ENCODE data around the gene KIAA0930.
"Not testable (repeated sequence)": the region's sequence is repeated elsewhere in the genome, so short reads cannot be mapped to it uniquely, and the experiment has no call there.

The KIAA0930 gene

GRCh38 chr22:45262931-45263462 lies 22.3 kb upstream of the KIAA0930 start:
- peaks cover 0 to 28% (median 17%) of the 10 kb centered on the region in 4 experiments for H3K4me1 ChIP-seq (ENCODE audit: control extremely low read depth in 1 of 4, control insufficient read depth in 4 of 4, insufficient read depth in 4 of 4, low read length in 3 of 4)
- POLR2A ChIA-PET, result interaction anchor here (0.7 kb wide), 1 partner anchor 287 kb away, joined by 4 read pairs; no protein-coding TSS in a partner anchor
- no peaks in the 10 kb centered on the region for H3K36me3 ChIP-seq (ENCODE audit: control insufficient read depth in 4 of 4, insufficient read depth in 4 of 4, low read length in 3 of 4)
- WGBS (ENCODE audit: insufficient coverage), result 70% methylated on average over 13 of the region's 14 CpGs
- no peaks in the 10 kb centered on the region for H3K27me3 ChIP-seq (replicated peaks in 2 of 5; ENCODE audit: control insufficient read depth in 4 of 5, insufficient read depth in 5 of 5, low read length in 4 of 5)
- CTCF ChIA-PET, result interaction anchor here (1.0 kb wide), 2 partner anchors 12 to 51 kb away, joined by 3 read pairs; no protein-coding TSS in a partner anchor
- no peaks in the 10 kb centered on the region for H3K9me3 ChIP-seq (ENCODE audit: control extremely low read depth in 1 of 5, control insufficient read depth in 4 of 5, insufficient read depth in 2 of 5, low read depth in 1 of 5, low read length in 4 of 5)
- H3K4me3 ChIP-seq (ENCODE audit: control insufficient read depth in 1 of 7, extremely low read depth in 1 of 7, insufficient read depth in 4 of 7, low read depth in 2 of 7, low read length in 6 of 7), result no peak overlapping the region
- DNase-seq, result no peak
- H3K27ac ChIP-seq (ENCODE audit: insufficient read depth in 1 of 2, low read depth in 1 of 2, low read length in 2 of 2, poor library complexity in 1 of 2, severe bottlenecking in 2 of 2), result no peak overlapping the region

- peaks cover 0 to 28% (median 14%) of the 10 kb centered on the region in 4 experiments for H3K4me1 ChIP-seq (ENCODE audit: control extremely low read depth in 1 of 4, control insufficient read depth in 4 of 4, insufficient read depth in 4 of 4, low read length in 3 of 4)
- CTCF ChIA-PET, result interaction anchor here (1.5 kb wide), 1 partner anchor 11 kb away, joined by 3 read pairs; no protein-coding TSS in a partner anchor
Observed at GRCh38 chr22:45262195-45262930, 21.7 kb upstream of the KIAA0930 start.

GRCh38 chr22:45261407-45262088 lies 20.9 kb upstream of the KIAA0930 start:
- Histone ChIP-seq H3K27ac (ENCODE audit: insufficient read depth in 1 of 2, low read depth in 1 of 2, low read length in 2 of 2, poor library complexity in 1 of 2, severe bottlenecking in 2 of 2) (no peak overlapping the region), H3K36me3 (ENCODE audit: control insufficient read depth in 4 of 4, insufficient read depth in 4 of 4, low read length in 3 of 4) (no peaks in the 10 kb centered on the region), H3K4me1 (ENCODE audit: control extremely low read depth in 1 of 4, control insufficient read depth in 4 of 4, insufficient read depth in 4 of 4, low read length in 3 of 4) (peaks cover 0 to 28% (median 14%) of the 10 kb centered on the region in 4 experiments), H3K9me3 (ENCODE audit: control extremely low read depth in 1 of 5, control insufficient read depth in 4 of 5, insufficient read depth in 2 of 5, low read depth in 1 of 5, low read length in 4 of 5) (no peaks in the 10 kb centered on the region), H3K27me3 (replicated peaks in 2 of 5; ENCODE audit: control insufficient read depth in 4 of 5, insufficient read depth in 5 of 5, low read length in 4 of 5) (no peaks in the 10 kb centered on the region), H3K4me3 (ENCODE audit: control insufficient read depth in 1 of 7, extremely low read depth in 1 of 7, insufficient read depth in 4 of 7, low read depth in 2 of 7, low read length in 6 of 7) (no peak overlapping the region)
- WGBS (ENCODE audit: insufficient coverage), result 93% methylated on average over 19 of the region's 20 CpGs
- POLR2A ChIA-PET, result interaction anchor here (0.6 kb wide), 1 partner anchor 220 kb away, joined by 3 read pairs; no protein-coding TSS in a partner anchor
- CTCF ChIA-PET, result interaction anchor here (1.5 kb wide), 1 partner anchor 10 kb away, joined by 3 read pairs; no protein-coding TSS in a partner anchor
- no peak for DNase-seq

More at GRCh38 chr22:45262195-45262930, 21.7 kb upstream of the KIAA0930 start:
- no peak overlapping the region for H3K27ac ChIP-seq (ENCODE audit: insufficient read depth in 1 of 2, low read depth in 1 of 2, low read length in 2 of 2, poor library complexity in 1 of 2, severe bottlenecking in 2 of 2)
- H3K4me3 ChIP-seq (ENCODE audit: control insufficient read depth in 1 of 7, extremely low read depth in 1 of 7, insufficient read depth in 4 of 7, low read depth in 2 of 7, low read length in 6 of 7), result no peak overlapping the region
- no peak for DNase-seq
- 60% methylated on average over 11 of the region's 13 CpGs for WGBS (ENCODE audit: insufficient coverage)
- no peaks in the 10 kb centered on the region for H3K36me3 ChIP-seq (ENCODE audit: control insufficient read depth in 4 of 4, insufficient read depth in 4 of 4, low read length in 3 of 4)
- POLR2A ChIA-PET, result interaction anchor here (0.6 kb wide), 1 partner anchor 220 kb away, joined by 3 read pairs; no protein-coding TSS in a partner anchor
- no peaks in the 10 kb centered on the region for H3K27me3 ChIP-seq (replicated peaks in 2 of 5; ENCODE audit: control insufficient read depth in 4 of 5, insufficient read depth in 5 of 5, low read length in 4 of 5)
- no peaks in the 10 kb centered on the region for H3K9me3 ChIP-seq (ENCODE audit: control extremely low read depth in 1 of 5, control insufficient read depth in 4 of 5, insufficient read depth in 2 of 5, low read depth in 1 of 5, low read length in 4 of 5)

GRCh38 chr22:45260395-45260759 lies 19.7 kb upstream of the KIAA0930 start:
- H3K4me3 ChIP-seq (ENCODE audit: control insufficient read depth in 1 of 7, extremely low read depth in 1 of 7, insufficient read depth in 4 of 7, low read depth in 2 of 7, low read length in 6 of 7); DNase-seq; H3K27ac ChIP-seq (ENCODE audit: insufficient read depth in 1 of 2, low read depth in 1 of 2, low read length in 2 of 2, poor library complexity in 1 of 2, severe bottlenecking in 2 of 2); H3K27me3 ChIP-seq (replicated peaks in 2 of 5; ENCODE audit: control insufficient read depth in 4 of 5, insufficient read depth in 5 of 5, low read length in 4 of 5); POLR2A ChIA-PET; H3K9me3 ChIP-seq (ENCODE audit: control extremely low read depth in 1 of 5, control insufficient read depth in 4 of 5, insufficient read depth in 2 of 5, low read depth in 1 of 5, low read length in 4 of 5); H3K36me3 ChIP-seq (ENCODE audit: control insufficient read depth in 4 of 4, insufficient read depth in 4 of 4, low read length in 3 of 4): not testable (repeated sequence)
- peaks cover 0 to 28% (median 14%) of the 10 kb centered on the region in 4 experiments for H3K4me1 ChIP-seq (ENCODE audit: control extremely low read depth in 1 of 4, control insufficient read depth in 4 of 4, insufficient read depth in 4 of 4, low read length in 3 of 4)
- WGBS (ENCODE audit: insufficient coverage), result 87% methylated on average over 7 of the region's 9 CpGs
- CTCF ChIA-PET, result interaction anchor here (1.5 kb wide), 1 partner anchor 9 kb away, joined by 3 read pairs; no protein-coding TSS in a partner anchor

GRCh38 chr22:45259754-45260394 lies 19.2 kb upstream of the KIAA0930 start:
- Histone ChIP-seq H3K4me1 (ENCODE audit: control extremely low read depth in 1 of 4, control insufficient read depth in 4 of 4, insufficient read depth in 4 of 4, low read length in 3 of 4) (peaks cover 0 to 28% (median 14%) of the 10 kb centered on the region in 4 experiments), H3K4me3 (ENCODE audit: control insufficient read depth in 1 of 7, extremely low read depth in 1 of 7, insufficient read depth in 4 of 7, low read depth in 2 of 7, low read length in 6 of 7) (no peak overlapping the region), H3K27ac (ENCODE audit: insufficient read depth in 1 of 2, low read depth in 1 of 2, low read length in 2 of 2, poor library complexity in 1 of 2, severe bottlenecking in 2 of 2) (no peak overlapping the region), H3K9me3 (ENCODE audit: control extremely low read depth in 1 of 5, control insufficient read depth in 4 of 5, insufficient read depth in 2 of 5, low read depth in 1 of 5, low read length in 4 of 5) (no peaks in the 10 kb centered on the region), H3K36me3 (ENCODE audit: control insufficient read depth in 4 of 4, insufficient read depth in 4 of 4, low read length in 3 of 4) (no peaks in the 10 kb centered on the region), H3K27me3 (replicated peaks in 2 of 5; ENCODE audit: control insufficient read depth in 4 of 5, insufficient read depth in 5 of 5, low read length in 4 of 5) (no peaks in the 10 kb centered on the region)
- CTCF ChIA-PET, result no interaction called here
- POLR2A ChIA-PET, result no interaction called here
- 97% methylated on average over 9 of the region's 10 CpGs for WGBS (ENCODE audit: insufficient coverage)
- no peak for DNase-seq

- DNase-seq; POLR2A ChIA-PET; H3K27ac ChIP-seq (ENCODE audit: insufficient read depth in 1 of 2, low read depth in 1 of 2, low read length in 2 of 2, poor library complexity in 1 of 2, severe bottlenecking in 2 of 2); H3K27me3 ChIP-seq (replicated peaks in 2 of 5; ENCODE audit: control insufficient read depth in 4 of 5, insufficient read depth in 5 of 5, low read length in 4 of 5); H3K9me3 ChIP-seq (ENCODE audit: control extremely low read depth in 1 of 5, control insufficient read depth in 4 of 5, insufficient read depth in 2 of 5, low read depth in 1 of 5, low read length in 4 of 5); H3K4me3 ChIP-seq (ENCODE audit: control insufficient read depth in 1 of 7, extremely low read depth in 1 of 7, insufficient read depth in 4 of 7, low read depth in 2 of 7, low read length in 6 of 7); H3K36me3 ChIP-seq (ENCODE audit: control insufficient read depth in 4 of 4, insufficient read depth in 4 of 4, low read length in 3 of 4); CTCF ChIA-PET: not testable (repeated sequence)
- no CpG with 5 or more reads among the region's 4 CpGs for WGBS (ENCODE audit: insufficient coverage)
- H3K4me1 ChIP-seq (ENCODE audit: control extremely low read depth in 1 of 4, control insufficient read depth in 4 of 4, insufficient read depth in 4 of 4, low read length in 3 of 4), result peaks cover 0 to 13% (median 3%) of the 10 kb centered on the region in 4 experiments
Observed at GRCh38 chr22:45257941-45258340, 17.2 kb upstream of the KIAA0930 start.

Data from common myeloid progenitor, CD34-positive (primary cell).